ENCODE measurements around the gene TMEM131.
A peak's percentile ranks its signal among the peaks of the same experiment; 100 is the strongest.
"Not testable (repeated sequence)": the region's sequence is repeated elsewhere in the genome, so short reads cannot be mapped to it uniquely, and the experiment has no call there.

Gene TMEM131

DNA sequence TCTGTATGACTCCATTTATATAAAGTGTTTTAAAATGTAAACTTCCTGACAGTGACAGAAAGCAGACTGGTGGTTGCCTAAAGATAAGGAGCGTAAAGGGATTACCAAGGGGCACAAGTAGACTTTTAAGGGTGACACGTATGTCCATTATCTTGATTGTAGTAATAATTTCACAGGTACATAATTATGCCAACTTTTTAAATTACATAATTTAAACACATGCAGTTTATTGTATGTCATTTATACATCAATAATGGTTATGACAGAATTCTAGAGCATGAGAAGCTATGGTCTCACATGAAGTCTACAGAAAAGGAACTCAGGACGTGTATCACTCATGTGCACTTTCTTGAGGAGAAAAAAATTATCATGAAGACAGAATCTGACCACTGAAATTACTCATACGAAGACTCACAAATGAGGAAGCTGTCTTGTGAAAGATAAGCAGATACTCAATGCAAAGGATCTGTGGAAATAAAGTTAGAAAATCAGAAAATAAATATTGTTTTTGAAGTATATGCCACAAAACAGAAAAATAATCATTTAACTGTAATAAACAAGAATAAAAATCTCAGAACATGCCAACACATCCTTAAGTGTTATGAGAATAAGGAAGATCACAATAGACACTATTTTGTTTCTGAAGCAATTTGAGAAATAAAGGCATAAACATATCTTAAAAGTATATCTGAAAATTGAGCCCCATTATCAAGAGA, 84.4 kb downstream of the TMEM131 start:
- no peak for DNase-seq (ENCODE audit: low read depth)

DNA sequence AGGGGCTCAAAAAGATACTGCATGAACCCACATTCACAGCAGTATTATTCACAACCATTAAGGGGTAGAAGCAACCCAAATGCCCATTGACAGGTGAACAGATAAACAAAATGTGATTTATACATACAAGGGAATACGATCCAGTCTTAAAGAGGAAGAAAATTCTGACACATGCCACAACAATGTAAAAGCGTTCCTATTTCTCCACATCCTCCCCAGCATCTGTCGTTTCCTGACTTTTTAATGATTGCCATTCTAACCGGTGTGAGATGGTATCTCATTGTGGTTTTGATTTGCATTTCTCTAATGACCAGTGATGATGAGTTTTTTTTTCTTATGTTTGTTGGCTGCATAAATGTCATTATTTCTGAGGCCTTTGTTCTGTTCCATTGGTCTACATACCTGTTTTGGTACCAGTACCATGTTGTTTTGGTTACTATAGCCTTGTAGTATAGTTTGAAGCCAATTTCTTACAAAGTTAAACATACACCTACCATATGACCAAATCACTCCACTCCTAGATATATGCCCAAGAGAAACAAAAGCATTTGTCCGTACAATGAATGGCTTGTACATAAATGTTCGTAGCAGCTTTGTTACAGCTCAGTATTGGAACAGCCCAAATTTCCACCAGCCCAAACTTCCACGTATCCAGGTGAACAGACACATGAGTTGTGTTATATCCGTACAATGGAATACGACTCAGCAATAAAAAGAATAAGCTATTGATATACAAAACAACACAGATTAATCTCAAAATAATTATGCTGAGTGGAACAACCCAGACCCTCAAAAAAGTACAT, 85.1 kb downstream of the TMEM131 start:
- no peak for DNase-seq (ENCODE audit: low read depth)

DNA sequence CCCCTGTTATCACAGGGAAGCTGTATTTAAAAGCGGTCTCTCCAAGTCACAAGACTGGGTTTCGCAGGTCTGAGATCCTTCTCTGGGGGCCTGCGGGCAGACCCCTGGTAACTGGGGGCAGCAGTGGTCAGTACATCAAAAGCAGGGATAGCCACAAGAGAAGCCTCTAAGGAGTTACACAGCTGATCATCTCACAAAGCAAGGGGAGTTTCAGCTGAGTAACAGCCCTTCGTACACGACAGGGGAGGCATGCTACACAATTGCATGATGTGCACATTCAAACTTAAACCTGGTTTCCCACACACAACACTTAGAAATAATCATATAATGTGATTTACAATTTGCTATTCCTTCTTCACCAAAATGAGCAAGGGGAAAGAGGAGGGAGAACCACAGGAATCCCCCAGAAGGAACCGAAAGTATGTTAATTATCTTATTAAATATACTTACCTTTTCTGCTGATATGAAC, 87.5 kb downstream of the TMEM131 start:
- DNase-seq (ENCODE audit: low read depth) = no peak

DNA sequence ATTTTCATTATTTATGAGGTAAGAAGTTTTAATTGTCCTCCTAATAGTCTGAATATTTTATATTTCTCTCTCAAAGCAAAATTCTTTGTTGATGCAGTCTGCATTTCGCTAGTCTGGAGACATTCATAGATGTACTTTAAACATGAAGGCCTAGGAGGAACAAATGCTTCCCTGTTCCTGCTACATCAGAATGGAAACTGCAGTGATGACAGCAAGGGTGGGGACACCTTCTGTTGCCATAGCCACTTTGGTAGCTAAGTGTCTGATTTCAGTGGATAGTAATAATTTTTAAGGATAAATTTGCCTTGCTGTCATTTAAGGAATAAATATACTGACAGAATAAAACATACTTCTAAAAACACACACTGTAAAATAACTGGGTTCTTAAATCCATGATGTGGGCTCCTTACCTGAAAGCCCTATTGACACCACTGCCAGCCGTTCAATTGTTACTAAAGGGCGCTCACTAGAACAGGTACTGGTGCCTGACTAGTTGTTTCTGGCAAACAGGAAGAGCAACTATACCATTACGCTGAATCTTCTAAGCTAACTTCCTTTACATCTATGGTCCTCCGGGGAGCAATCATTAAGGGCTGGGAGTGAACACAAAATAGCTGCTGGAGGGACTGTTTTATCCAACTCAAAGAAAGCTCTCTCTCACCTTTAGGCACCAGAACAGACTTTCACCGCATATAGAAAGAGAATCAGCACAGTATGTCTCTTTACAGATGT, 88.2 kb downstream of the TMEM131 start:
- no peak for DNase-seq (ENCODE audit: low read depth)

DNA sequence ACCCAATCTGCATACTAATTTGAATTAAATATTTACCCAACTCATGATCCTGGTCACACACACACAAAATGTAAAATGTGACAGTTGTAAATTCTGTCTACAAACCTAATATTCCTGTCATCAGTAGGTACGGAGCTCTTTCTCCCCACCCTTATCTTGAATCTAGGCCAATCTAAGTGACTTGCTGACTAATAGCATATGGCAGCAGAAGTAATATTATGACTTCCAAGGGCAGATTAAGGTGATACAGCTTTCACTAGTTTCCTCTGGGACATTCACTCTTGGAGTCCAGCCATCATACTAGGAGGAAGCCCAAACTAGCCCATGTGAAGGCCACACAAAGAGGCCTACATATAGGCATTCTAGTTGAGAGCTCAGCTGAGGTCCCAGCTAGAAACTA, 89.4 kb downstream of the TMEM131 start:
- no peak for DNase-seq (ENCODE audit: low read depth)

DNA sequence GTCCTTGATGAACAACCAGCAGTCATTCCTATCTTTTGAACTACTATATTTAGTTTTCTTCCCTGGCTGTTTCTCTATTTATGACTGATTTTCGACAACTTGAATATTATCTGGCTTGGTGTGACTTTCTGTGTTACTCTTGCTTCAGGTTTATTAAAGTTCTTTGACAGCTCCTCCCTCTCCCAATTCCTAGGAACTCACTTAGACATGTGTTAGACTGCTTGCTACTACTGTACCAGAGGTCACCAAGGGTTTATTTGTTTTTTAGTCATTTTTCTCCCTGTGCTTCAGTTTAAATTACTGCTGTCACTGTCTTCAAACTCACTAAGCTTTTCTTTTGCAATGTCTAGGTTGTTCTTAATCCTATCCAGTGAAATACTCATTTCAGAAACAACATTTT, 90.5 kb downstream of the TMEM131 start:
- no peak for DNase-seq (ENCODE audit: low read depth)

DNA sequence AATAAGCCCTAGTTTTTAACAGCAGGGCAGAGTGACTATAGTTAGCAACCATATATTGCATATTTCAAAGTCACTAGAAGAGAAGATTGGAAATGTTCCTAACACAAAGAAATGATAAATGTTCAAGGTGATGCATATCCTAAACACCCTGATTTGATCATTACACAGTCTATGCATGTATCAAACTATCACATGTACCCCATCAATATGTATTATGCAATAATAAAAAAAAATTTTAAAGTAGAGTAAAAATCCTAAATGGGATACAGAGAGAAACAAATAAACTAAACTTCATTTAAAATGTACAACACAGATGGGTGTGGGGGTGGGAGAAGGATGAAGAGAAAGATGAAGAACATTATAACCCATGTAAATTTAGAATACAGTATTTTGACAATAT, 93.9 kb downstream of the TMEM131 start:
- no peak for DNase-seq (ENCODE audit: low read depth)

DNA sequence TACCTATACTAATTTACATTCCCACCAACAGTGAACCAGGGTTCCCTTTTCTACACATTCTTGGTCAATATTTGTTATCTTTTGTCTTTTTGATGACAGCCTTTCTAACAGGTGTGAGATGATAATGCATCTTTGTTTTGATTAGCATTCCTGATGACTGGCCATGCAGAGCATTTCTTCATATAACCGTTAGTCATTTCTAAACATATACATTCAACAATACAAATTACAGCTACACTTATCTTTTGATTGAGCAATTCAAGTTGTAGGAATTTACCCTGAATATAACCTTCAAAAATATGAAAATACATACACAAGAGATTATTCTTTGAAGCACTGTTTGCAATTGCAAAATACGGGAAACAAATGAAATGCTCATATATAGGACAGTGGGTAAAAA, 94.9 kb downstream of the TMEM131 start:
- DNase-seq (ENCODE audit: low read depth) = no peak

DNA sequence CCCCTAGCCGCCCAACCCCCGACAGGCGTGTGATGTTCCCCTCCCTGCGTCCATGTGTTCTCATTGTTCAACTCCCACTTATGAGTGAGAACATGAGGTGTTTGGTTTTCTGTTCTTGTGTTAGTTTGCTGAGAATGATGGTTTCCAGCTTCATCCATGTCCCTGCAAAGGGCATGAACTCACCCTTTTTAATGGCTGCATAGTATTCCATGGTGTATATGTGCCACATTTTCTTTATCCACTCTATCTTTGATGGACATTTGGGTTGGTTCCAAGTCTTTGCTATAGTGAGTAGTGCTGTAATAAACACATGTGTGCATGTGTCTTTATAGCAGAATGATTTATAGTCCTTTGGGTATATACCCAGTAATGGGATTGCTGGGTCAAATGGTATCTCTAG, 102.7 kb downstream of the TMEM131 start:
- not testable (repeated sequence) for DNase-seq (ENCODE audit: low read depth)

DNA sequence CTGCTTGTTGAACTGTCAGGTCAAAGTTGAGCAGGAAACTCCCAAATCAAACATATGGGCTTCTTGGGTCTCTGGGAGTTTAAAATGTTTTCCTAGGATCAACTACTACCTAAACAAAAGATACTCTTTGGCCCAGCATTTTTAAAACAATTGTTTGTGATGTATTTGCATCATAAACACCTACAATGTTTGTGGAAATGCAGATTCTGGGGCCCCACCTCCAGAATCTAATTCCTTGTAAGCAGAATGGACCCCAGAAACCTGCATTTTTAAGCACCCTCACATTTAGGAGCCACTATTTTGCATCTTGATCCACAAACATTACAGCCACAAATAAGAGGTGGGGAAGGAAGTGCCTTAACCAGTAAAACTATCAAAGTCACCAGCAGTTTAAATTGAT, 104.1 kb downstream of the TMEM131 start:
- DNase-seq (ENCODE audit: low read depth) = no peak

DNA sequence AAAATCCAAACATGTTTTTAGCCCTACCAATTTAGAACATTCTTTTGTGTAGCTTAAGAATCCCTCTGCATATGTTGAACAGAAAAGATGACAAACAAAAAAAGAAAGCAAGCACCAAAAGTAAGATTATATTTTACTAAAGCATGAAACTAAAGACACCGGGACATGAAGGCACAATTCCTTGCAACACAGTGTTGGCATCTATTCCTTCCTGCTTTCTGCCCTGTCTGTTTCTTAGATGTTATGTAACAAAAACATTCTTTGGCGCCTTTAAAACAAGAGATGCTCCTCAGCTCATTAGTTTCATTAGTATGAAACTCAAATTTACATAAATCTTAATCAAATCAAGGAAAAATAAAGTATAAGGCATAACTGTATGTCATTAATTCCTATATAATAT, 106.6 kb downstream of the TMEM131 start:
- no peak for DNase-seq (ENCODE audit: low read depth)

DNA sequence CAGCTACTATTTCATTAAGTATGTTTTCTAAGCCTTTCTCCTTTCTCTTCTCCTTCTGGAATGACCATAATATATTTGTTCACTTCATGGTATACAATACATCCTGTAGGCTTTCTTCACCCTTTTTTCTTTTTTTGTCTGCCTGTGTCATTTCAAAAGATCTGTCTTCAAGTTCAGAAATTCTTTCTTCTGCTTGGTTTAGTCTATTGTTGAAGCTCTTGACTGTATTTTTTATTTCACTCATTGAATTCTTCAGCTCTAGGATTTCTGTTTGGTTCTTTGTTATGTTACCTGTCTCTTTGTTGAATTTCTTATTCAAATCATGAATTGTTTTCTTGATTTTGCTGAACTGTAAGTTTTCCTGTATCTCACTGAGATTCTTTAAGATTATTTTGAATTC, 109.9 kb downstream of the TMEM131 start:
- DNase-seq (ENCODE audit: low read depth) = no peak

DNA sequence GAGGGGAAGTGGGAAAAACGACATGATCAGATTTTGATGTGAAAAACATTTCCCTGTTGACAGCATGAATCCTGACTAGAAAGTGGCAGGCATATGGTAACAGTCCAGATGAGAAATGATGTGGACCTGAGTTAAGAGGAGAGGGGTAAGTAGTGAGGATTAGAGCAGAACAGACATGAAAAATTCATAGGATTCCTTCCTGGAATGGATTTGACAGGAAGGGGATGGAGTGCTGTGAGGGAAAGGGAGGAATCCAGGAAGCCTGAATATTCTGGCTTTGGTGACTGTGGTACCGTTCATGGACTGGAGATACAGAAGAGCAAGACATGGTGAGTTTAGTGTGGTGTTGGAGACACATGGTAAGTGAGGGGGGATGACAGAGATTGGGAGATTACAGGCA, 115.4 kb downstream of the TMEM131 start:
- DNase-seq (ENCODE audit: low read depth) = no peak

DNA sequence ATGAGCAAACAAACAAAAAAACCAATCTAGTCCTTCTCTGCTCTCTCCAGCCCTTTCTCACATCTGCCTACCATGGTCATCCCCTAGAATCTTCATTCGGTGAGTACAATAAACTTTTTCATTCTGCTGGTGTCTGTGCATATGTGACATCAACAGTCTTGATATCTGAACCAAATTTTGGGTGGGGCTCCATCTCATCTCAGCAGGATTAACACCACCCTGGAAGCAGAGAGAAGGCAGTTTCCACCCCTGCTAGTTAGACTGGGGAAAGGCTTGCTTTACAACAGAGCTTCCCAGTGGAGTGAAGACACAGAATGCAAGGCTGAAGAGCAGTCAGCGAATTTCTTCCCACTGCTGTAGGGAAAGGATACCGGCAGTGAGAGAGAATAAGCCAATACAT, 116.9 kb downstream of the TMEM131 start:
- DNase-seq (ENCODE audit: low read depth) = no peak

DNA sequence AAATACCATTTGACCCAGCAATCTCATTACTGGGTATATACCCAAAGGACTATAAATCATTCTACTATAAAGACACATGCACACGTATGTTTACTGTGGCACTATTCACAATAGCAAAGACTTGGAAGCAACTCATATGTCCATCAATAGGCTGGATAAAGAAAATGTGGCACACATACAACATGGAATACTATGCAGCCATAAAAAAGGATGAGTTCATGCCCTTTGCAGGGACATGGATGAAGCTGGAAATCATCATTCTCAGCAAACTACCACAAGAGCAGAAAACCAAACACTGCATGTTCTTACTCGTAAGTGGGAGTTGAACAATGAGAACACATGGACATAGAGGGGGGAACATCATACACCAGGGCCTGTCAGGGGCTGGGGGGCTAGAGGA, 117.4 kb downstream of the TMEM131 start:
- not testable (repeated sequence) for DNase-seq (ENCODE audit: low read depth)

DNA sequence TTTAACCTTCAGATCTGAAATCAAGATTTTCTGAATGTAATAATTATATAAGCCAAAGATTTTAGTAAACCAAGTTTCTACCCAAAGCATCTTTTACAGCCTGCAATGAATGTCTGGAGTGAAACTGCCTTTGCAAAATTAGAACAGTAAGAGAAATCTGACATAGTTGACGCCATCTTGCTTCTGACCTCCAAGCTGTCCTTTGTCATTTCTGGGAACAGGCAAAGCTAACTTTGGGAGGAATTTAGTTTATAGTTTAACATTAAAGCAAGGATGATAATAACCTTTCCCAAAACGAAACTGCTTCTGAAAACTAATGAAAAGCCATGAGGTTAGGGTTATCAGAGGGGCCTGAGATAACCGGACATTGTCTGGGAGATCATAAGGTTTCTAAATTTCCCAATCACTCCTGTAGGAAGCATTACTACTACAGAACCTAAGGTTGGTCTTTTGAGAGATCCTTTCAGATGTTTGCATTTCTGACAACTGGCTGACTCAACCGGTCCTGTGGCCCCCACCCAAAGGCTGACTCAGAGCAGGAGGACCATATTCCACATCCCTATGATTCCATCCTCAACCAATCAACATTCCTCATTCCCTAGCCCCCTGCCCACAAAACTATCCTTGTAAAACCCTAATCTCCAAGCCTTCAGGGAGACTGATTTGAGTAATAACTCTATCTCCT, 124.5 kb downstream of the TMEM131 start:
- no peak for DNase-seq (ENCODE audit: low read depth)

DNA sequence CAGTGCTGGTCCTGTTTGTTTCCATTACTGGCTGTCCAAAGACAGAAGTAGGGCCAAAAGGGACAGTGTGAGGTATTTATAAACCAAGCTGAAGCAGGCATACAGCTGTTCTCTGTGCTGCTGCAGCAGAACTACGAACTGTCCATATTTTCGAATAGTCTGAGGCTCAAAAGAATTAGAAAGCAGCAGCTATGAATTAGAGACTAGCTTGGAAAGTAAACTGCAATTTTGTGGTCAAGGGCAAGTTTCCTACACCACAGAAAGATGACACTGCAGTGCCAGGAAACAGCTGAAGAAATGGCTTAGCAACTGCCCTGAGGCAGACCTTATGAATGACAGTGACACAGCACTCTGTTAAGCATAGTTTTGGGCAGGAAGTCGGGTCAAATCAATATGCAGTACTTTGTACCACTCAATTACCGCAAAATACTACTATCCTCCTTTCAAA, 125.3 kb downstream of the TMEM131 start:
- peak; percentile 23 for DNase-seq (ENCODE audit: low read depth)

DNA sequence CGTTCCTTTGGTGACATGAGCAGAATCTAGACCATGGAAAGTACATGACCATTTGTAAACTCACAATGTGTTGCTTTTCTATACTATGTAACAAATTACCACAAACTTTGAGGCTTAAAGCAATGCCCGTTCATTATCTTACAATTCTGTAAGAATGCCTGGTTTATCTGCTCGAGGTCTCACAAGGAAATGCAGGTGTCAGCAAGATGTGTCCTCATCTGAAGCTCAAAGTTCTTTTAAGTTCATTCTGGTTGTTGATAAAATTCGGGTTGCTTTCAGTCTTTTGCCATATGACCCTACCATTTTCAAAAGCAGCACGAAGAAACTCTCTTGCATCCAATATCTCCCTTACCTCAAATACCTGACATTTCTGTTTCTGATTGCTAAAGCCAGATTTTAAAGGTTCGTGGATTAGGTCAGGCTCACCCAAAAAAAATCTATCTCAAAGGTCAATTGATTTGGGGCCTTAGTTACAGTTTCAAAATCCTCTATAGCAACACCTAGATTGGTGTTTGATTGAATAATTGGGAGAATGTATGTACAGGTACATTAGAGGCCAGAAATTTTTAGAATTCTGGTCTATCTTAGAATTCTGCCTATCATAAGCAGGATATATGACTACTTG, 125.9 kb downstream of the TMEM131 start:
- no peak for DNase-seq (ENCODE audit: low read depth)

DNA sequence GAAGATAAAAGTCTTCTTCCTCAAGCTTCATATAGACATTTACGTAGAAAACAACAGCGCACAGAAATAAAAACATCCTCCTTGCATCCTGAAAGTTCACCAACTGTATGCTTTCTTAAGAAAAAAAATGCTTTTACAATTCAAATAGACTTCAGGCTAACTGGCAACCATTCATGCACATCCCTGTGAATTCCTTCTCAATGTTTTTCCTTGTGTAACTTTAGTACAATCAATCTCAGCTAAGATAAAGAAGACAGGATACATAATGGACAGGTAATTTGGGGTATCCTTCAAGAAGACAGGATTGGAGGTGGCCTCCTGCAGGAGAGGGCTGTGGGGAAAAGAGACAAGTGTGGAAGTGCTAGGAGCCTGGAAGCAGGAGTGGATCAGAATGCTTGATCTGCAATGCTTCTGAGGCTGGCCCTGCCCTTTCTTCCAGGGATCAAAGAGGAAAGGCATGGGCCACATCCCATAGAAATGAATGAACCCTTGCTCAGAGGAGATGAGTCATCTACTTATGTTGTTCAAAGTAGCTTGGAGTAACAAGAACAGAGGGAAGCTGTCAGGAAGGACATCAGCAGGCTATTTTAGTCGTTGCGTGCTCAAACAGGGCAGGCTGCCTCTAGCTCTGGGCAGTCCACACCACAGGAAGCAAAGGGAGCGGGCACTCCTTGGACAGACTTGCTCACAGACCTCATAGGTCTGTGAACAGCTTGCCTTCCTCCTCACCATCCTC, 126.6 kb downstream of the TMEM131 start:
- DNase-seq (ENCODE audit: low read depth) = no peak

DNA sequence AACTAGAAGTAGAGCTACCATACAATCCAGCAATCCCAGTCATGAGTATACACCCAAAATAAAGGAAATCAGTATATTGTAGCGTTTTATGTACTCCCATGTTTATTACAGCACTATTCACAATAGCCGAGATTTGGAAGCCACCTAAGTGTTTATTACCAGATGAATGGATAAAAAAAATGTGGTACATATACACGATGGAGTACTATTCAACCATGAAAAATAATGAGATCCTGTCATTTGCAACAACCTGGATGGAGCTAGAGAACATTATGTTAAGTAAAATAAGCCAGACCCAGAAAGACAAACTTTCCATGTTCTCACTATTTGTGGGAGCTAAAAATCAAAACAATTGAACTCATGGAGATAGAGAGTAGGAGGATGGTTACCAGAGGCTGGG, 131.9 kb downstream of the TMEM131 start:
- no peak for DNase-seq (ENCODE audit: low read depth)

DNA sequence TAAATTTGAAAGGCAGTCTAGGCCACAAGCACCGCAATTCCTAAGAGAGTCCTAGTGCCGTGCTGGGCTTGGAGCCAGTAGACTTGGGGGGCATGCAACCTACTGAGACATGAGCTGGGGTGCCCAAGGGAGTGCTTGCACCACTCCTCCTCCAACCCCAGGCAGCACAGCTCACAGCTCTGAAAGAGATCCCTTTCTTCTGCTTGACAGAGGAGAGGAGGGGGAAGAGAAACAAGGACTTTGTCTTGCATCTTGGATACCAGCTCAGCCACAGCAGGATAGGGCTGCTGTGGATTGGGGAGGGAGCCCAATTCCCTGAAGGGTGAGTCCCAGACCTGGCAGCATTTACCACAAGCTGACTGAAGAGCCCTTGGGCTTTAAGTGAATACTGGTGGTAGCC, 134.6 kb downstream of the TMEM131 start:
- DNase-seq (ENCODE audit: low read depth) = no peak

Measured in activated T-cell treated with anti-CD3 and anti-CD28 coated beads for 48 hours (primary cell).